ENCODE measurements around the gene MMAB. TPM values are rescaled to one million over a fixed set of nuclear protein-coding genes. Genes with fewer than 3 reads are reported as not detected.

MMAB gene
- total RNA-seq, 1 donor from 2014 or later = 62.8 TPM

DNA sequence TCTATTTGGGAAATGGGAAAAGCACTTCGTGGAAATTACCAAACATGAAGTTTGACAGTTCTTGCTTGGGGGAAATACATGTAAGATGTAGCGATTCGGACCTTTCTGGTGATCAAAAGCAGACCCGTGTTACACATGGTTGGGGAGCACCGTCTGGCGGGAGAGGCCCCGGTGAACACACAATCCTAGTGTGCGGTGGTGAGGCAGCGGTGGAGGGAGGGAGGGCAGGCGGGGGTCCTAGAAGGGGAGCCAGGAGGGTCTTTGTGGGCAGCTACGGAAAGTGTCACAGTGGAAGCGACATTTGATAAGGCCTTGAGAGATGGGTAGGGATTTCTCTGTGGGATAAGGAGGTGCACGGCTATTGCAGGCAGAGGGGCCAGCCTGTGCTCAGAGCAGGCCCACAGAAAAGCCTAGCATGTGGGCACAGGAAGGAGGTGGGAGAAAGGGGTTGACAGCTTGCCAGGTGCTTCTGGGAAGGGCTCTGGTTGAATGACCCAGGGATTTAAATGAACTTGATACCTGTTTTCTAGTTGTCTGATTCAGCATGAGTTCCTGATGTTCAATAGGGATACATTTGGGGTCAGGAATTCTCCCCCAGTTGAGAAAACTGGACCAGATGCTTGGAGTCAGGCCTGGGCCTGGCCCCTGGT, 7.5 kb upstream of the MMAB start:
- Mint-ChIP-seq H3K27me3 (no peaks in the 10 kb centered on the region), H3K4me1 (no peaks in the 10 kb centered on the region), H3K4me3 (no peak overlapping the region), H3K9me3 (no peaks in the 10 kb centered on the region), H3K36me3 (ENCODE audit: low read depth) (peaks cover 70% of the 10 kb centered on the region), H3K27ac (no peak overlapping the region)
- DNase-seq = no peak
- no peak for TF ChIP-seq CTCF (IDR thresholded peaks at IDR 0.05)
- intact Hi-C loops (cut with micrococcal nuclease) = no loop called here
- ChIA-PET POLR2A (no interaction called here), CTCF (interaction anchor here (1.3 kb wide), 1 partner anchor 17 kb away, joined by 3 read pairs; no protein-coding TSS in a partner anchor)
- ATAC-seq (ENCODE audit: low read depth) = no peak

- no peak for ATAC-seq (ENCODE audit: low read depth)
- intact Hi-C loops (cut with micrococcal nuclease) = no loop called here
- peaks cover 73% of the 10 kb centered on the region for H3K36me3 Mint-ChIP-seq (ENCODE audit: low read depth)
- no peaks in the 10 kb centered on the region for H3K9me3 Mint-ChIP-seq
- ChIA-PET POLR2A (no interaction called here), CTCF (interaction anchor here (1.3 kb wide), 1 partner anchor 18 kb away, joined by 3 read pairs; no protein-coding TSS in a partner anchor)
- H3K27ac Mint-ChIP-seq = no peak overlapping the region
- H3K4me1 Mint-ChIP-seq = no peaks in the 10 kb centered on the region
- no peak for TF ChIP-seq CTCF (IDR thresholded peaks at IDR 0.05)
- no peak for DNase-seq
- H3K27me3 Mint-ChIP-seq = no peaks in the 10 kb centered on the region
- no peak overlapping the region for H3K4me3 Mint-ChIP-seq
These were observed 7.0 kb upstream of the MMAB start for GRCh38 chr12:109580272-109580671.

GRCh38 chr12:109579639-109580038, 6.3 kb upstream of the MMAB start:
- no peak overlapping the region for H3K27ac Mint-ChIP-seq
- intact Hi-C loops (cut with micrococcal nuclease) = loop anchor here (10.0 kb wide), 2 partner anchors 1015 to 1675 kb away; partner anchors contain the start of genes ISCU and SART3
- no peak for ATAC-seq (ENCODE audit: low read depth)

GRCh38 chr12:109578330-109578927, 5.1 kb upstream of the MMAB start:
- H3K36me3 Mint-ChIP-seq (ENCODE audit: low read depth) = peaks cover 64% of the 10 kb centered on the region
- H3K4me1 Mint-ChIP-seq = peaks cover 14% of the 10 kb centered on the region

More at GRCh38 chr12:109579639-109580038, 6.3 kb upstream of the MMAB start:
- Mint-ChIP-seq H3K4me1 (peaks cover 3% of the 10 kb centered on the region), H3K27me3 (no peaks in the 10 kb centered on the region), H3K36me3 (ENCODE audit: low read depth) (peaks cover 69% of the 10 kb centered on the region), H3K9me3 (no peaks in the 10 kb centered on the region), H3K4me3 (no peak overlapping the region)
- POLR2A ChIA-PET = no interaction called here
- no peak for TF ChIP-seq CTCF (IDR thresholded peaks at IDR 0.05)
- CTCF ChIA-PET = no interaction called here
- no peak for DNase-seq

More at GRCh38 chr12:109578330-109578927, 5.1 kb upstream of the MMAB start:
- POLR2A ChIA-PET = no interaction called here
- no peak for ATAC-seq (ENCODE audit: low read depth)
- intact Hi-C loops (cut with micrococcal nuclease) = loop anchor here (10.0 kb wide), 2 partner anchors 1014 to 1674 kb away; partner anchors contain the start of genes ISCU and SART3
- DNase-seq = no peak
- no peak for TF ChIP-seq CTCF (IDR thresholded peaks at IDR 0.05)
- Mint-ChIP-seq H3K27me3 (no peaks in the 10 kb centered on the region), H3K27ac (no peak overlapping the region), H3K4me3 (no peak overlapping the region), H3K9me3 (no peaks in the 10 kb centered on the region)
- CTCF ChIA-PET = no interaction called here
